ENCODE results near the gene STX8.

The STX8 gene

GRCh38 chr17:9256361-9256750 is 319.3 kb downstream of the STX8 start:
- TF ChIP-seq CTCF (IDR thresholded peaks at IDR 0.05; ENCODE audit: low read depth, low read length), result no peak
- no peak overlapping the region for H3K4me3 ChIP-seq (ENCODE audit: low read depth, low read length)

GRCh38 chr17:9255833-9256232 is 319.8 kb downstream of the STX8 start:
- H3K4me3 ChIP-seq (ENCODE audit: low read depth, low read length), result no peak overlapping the region
- no peak for TF ChIP-seq CTCF (IDR thresholded peaks at IDR 0.05; ENCODE audit: low read depth, low read length)

- TF ChIP-seq CTCF (IDR thresholded peaks at IDR 0.05; ENCODE audit: low read depth, low read length), result no peak
- H3K4me3 ChIP-seq (ENCODE audit: low read depth, low read length), result no peak overlapping the region
Measured at GRCh38 chr17:9254841-9255240, 320.8 kb downstream of the STX8 start.

GRCh38 chr17:9253308-9253707 is 322.3 kb downstream of the STX8 start:
- no peak overlapping the region for H3K4me3 ChIP-seq (ENCODE audit: low read depth, low read length)
- no peak for TF ChIP-seq CTCF (IDR thresholded peaks at IDR 0.05; ENCODE audit: low read depth, low read length)

GRCh38 chr17:9251273-9251672 is 324.3 kb downstream of the STX8 start:
- no peak for TF ChIP-seq CTCF (IDR thresholded peaks at IDR 0.05; ENCODE audit: low read depth, low read length)
- H3K4me3 ChIP-seq (ENCODE audit: low read depth, low read length), result no peak overlapping the region

- H3K4me3 ChIP-seq (ENCODE audit: low read depth, low read length), result no peak overlapping the region
- TF ChIP-seq CTCF (IDR thresholded peaks at IDR 0.05; ENCODE audit: low read depth, low read length), result no peak
Measured at GRCh38 chr17:9249245-9249953, 326.2 kb downstream of the STX8 start.

- H3K4me3 ChIP-seq (ENCODE audit: low read depth, low read length), result no peak overlapping the region
- no peak for TF ChIP-seq CTCF (IDR thresholded peaks at IDR 0.05; ENCODE audit: low read depth, low read length)
Measured at GRCh38 chr17:9247401-9247938, 328.1 kb downstream of the STX8 start.
